Thyroid gland (tissue), 4 donors: ENCODE results near the gene MSANTD7.

Experiments
- POLR2A ChIP-seq, 2 donors: fragments of 450-650 bp; IDR thresholded peaks; one replicate each; pipeline ENCODE4 v1.6.1; 2017; ENCODE audit warnings: antibody characterized with exemption in 2 of 2, mild to moderate bottlenecking in 2 of 2, moderate library complexity in 1 of 2
- TF ChIP-seq, protein P1 (sequence below), 6 experiments: fragments of 200-600 bp in 3 of 6; fragments of 450-650 bp in 3 of 6; sonication (generic) in 3 of 6; IDR thresholded peaks; one replicate each; pipeline ENCODE4 v1.5.1; 2016 to 2019; ENCODE audit warnings: antibody characterized with exemption in 6 of 6, mild to moderate bottlenecking in 2 of 6, inconsistent platforms in 1 of 6, moderate library complexity in 1 of 6

- TF ChIP-seq, protein P1, sequence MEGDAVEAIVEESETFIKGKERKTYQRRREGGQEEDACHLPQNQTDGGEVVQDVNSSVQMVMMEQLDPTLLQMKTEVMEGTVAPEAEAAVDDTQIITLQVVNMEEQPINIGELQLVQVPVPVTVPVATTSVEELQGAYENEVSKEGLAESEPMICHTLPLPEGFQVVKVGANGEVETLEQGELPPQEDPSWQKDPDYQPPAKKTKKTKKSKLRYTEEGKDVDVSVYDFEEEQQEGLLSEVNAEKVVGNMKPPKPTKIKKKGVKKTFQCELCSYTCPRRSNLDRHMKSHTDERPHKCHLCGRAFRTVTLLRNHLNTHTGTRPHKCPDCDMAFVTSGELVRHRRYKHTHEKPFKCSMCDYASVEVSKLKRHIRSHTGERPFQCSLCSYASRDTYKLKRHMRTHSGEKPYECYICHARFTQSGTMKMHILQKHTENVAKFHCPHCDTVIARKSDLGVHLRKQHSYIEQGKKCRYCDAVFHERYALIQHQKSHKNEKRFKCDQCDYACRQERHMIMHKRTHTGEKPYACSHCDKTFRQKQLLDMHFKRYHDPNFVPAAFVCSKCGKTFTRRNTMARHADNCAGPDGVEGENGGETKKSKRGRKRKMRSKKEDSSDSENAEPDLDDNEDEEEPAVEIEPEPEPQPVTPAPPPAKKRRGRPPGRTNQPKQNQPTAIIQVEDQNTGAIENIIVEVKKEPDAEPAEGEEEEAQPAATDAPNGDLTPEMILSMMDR (IDR thresholded peaks at IDR 0.05) = no peak
- TF ChIP-seq POLR2A (IDR thresholded peaks at IDR 0.05) = no peak
Measured at GRCh38 chr10:14838582-14839304, 637 bp downstream of the MSANTD7 start.
